GM12874 (cell line): ENCODE measurements around the gene JMY.

Experiments
- CTCF ChIP-seq: IDR thresholded peaks from 2 replicates; pipeline ENCODE4 v1.5.1; 2011; ENCODE audit warnings: low read depth, mild to moderate bottlenecking, control low read depth, low read length, moderate library complexity; ENCODE audit not compliant: insufficient read depth

The JMY gene

GRCh38 chr5:79225026-79225425 lies 10.9 kb upstream of the JMY start:
- no peak for TF ChIP-seq CTCF

GRCh38 chr5:79225441-79225840 lies 10.5 kb upstream of the JMY start:
- no peak for TF ChIP-seq CTCF

- no peak for TF ChIP-seq CTCF
Measured at GRCh38 chr5:79227484-79228025, 8.4 kb upstream of the JMY start.

- no peak for TF ChIP-seq CTCF
Measured at GRCh38 chr5:79229357-79230174, 6.4 kb upstream of the JMY start.

GRCh38 chr5:79235261-79235633 lies 684 bp upstream of the JMY start:
- TF ChIP-seq CTCF = no peak

DNA sequence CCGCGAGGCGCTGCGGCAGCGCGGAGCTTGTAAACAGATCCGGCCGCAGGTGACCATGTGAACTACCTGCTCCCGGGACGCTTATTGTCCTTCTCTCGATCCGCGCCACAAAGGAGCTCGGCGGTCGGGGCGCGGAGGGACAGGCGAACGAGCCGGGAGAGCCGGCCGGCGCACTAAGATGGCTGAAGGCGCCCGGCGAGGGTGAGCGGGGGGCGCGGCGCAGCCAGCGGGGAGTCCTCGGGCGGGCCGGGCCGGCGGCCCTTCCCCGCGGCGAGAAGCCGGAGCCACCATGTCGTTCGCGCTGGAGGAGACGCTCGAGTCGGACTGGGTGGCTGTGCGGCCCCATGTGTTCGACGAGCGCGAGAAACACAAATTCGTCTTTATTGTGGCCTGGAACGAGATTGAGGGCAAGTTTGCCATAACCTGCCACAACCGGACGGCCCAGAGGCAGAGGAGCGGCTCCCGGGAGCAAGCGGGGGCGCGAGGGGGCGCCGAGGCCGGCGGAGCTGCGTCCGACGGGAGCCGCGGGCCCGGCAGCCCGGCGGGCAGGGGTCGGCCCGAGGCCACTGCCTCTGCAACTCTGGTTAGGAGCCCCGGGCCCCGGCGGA lies 535 bp downstream of the JMY start:
- TF ChIP-seq CTCF = no peak

DNA sequence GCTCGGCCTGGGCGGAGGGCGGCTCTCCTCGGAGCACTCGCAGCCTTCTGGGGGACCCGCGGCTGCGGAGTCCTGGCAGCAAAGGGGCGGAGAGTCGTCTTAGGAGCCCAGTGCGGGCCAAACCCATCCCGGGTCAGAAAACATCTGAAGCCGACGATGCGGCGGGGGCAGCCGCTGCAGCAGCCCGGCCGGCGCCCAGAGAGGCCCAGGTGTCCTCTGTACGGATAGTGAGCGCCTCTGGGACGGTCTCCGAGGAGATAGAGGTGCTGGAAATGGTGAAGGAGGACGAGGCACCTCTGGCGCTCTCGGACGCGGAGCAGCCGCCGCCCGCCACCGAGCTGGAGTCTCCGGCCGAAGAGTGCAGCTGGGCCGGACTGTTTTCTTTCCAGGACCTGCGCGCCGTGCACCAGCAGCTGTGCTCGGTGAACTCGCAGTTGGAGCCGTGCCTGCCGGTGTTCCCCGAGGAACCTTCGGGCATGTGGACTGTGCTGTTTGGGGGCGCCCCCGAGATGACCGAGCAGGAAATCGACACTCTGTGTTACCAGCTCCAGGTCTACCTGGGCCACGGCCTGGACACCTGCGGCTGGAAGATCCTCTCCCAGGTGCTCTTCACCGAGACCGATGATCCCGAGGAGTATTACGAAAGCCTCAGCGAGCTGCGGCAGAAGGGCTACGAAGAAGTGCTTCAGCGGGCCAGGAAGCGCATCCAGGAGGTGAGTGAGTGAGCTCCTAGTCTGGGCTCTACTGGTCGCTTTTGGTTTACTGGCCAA lies 1.2 kb downstream of the JMY start:
- no peak for TF ChIP-seq CTCF
